ENCODE results near the gene GNB4. TPM values are rescaled to one million over a fixed set of nuclear protein-coding genes. Genes with fewer than 3 reads are reported as not detected.
A peak's percentile ranks its signal among the peaks of the same experiment; 100 is the strongest.

GNB4 gene
- total RNA-seq, 2 donors from 2014 or later, result 6.3 to 11.9 TPM

DNA sequence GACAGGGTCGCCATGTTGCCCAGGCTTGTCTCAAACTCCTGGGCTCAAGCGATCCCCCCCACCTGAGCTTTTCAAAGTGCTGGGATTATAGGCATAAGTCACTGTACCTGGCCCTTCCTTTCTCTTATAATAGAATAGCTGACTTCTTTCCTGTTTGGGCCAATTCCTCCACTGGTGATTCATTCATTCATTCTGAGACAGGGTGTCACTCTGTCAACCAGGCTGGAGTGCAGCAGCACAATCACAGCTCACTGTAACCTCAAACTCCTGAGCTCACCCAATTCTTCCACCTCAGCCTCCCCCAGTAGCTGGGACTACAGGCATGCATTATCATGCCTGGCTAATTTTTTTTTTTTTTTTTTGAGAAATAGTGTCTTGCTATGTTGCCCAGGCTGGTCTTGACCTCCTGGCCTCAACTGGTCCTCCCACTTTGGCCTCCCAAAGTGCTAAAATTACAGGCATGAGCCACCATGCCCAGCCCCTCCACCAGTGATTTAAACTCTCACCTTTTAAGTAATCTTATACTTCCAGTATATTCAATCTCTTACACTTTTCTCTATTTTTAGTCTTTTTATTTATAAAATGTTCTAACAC, 20.9 kb downstream of the GNB4 start:
- Histone ChIP-seq H3K27me3 (replicated peaks; ENCODE audit: insufficient read depth) (no peaks in the 10 kb centered on the region), H3K4me1 (replicated peaks) (no peaks in the 10 kb centered on the region), H3K27ac (no peak overlapping the region), H3K9me3 (no peaks in the 10 kb centered on the region), H3K4me3 (no peak overlapping the region), H3K36me3 (no peaks in the 10 kb centered on the region)
- DNase-seq (ENCODE audit: low spot score), result no peak
- intact Hi-C loops (cut with DNase I), result no loop called here
- TF ChIP-seq POLR2A (IDR thresholded peaks at IDR 0.05), result no peak
- no peak for TF ChIP-seq POLR2AphosphoS5 (IDR thresholded peaks at IDR 0.05)
- TF ChIP-seq, protein P1, sequence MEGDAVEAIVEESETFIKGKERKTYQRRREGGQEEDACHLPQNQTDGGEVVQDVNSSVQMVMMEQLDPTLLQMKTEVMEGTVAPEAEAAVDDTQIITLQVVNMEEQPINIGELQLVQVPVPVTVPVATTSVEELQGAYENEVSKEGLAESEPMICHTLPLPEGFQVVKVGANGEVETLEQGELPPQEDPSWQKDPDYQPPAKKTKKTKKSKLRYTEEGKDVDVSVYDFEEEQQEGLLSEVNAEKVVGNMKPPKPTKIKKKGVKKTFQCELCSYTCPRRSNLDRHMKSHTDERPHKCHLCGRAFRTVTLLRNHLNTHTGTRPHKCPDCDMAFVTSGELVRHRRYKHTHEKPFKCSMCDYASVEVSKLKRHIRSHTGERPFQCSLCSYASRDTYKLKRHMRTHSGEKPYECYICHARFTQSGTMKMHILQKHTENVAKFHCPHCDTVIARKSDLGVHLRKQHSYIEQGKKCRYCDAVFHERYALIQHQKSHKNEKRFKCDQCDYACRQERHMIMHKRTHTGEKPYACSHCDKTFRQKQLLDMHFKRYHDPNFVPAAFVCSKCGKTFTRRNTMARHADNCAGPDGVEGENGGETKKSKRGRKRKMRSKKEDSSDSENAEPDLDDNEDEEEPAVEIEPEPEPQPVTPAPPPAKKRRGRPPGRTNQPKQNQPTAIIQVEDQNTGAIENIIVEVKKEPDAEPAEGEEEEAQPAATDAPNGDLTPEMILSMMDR (IDR thresholded peaks at IDR 0.05), result no peak
- WGBS, result 100% methylated on average over 2 of the region's 2 CpGs

GRCh38 chr3:179428876-179429548, 22.3 kb downstream of the GNB4 start:
- no peak for DNase-seq (ENCODE audit: low spot score)
- intact Hi-C loops (cut with DNase I), result no loop called here
- Histone ChIP-seq H3K36me3 (no peaks in the 10 kb centered on the region), H3K27ac (no peak overlapping the region), H3K9me3 (no peaks in the 10 kb centered on the region), H3K27me3 (replicated peaks; ENCODE audit: insufficient read depth) (no peaks in the 10 kb centered on the region), H3K4me3 (no peak overlapping the region), H3K4me1 (replicated peaks) (no peaks in the 10 kb centered on the region)
- no peak for TF ChIP-seq POLR2A (IDR thresholded peaks at IDR 0.05)
- TF ChIP-seq, protein P1 (IDR thresholded peaks at IDR 0.05), result no peak
- TF ChIP-seq POLR2AphosphoS5 (IDR thresholded peaks at IDR 0.05), result no peak
- WGBS, result 90% methylated on average over 8 of the region's 8 CpGs

- WGBS, result 95% methylated on average over 6 of the region's 6 CpGs
- intact Hi-C loops (cut with DNase I), result no loop called here
These were observed 26.2 kb downstream of the GNB4 start for GRCh38 chr3:179425075-179425474.

GRCh38 chr3:179421500-179421899, 29.8 kb downstream of the GNB4 start:
- no peaks in the 10 kb centered on the region for H3K27me3 ChIP-seq (replicated peaks; ENCODE audit: insufficient read depth)
- no peaks in the 10 kb centered on the region for H3K36me3 ChIP-seq
- intact Hi-C loops (cut with DNase I), result loop anchor here (5.0 kb wide), 1 partner anchor 136 kb away; no protein-coding TSS in a partner anchor
- no peaks in the 10 kb centered on the region for H3K9me3 ChIP-seq
- WGBS, result 23% methylated on average over 2 of the region's 2 CpGs
- no peak for DNase-seq (ENCODE audit: low spot score)
- no peak overlapping the region for H3K27ac ChIP-seq
- TF ChIP-seq, protein P1 (IDR thresholded peaks at IDR 0.05), result peak in 1 of 4 experiments; percentile 15
- no peak for TF ChIP-seq POLR2AphosphoS5 (IDR thresholded peaks at IDR 0.05)
- TF ChIP-seq POLR2A (IDR thresholded peaks at IDR 0.05), result no peak
- H3K4me3 ChIP-seq, result no peak overlapping the region
- no peaks in the 10 kb centered on the region for H3K4me1 ChIP-seq (replicated peaks)

More at GRCh38 chr3:179425075-179425474, 26.2 kb downstream of the GNB4 start:
- Histone ChIP-seq H3K4me1 (replicated peaks) (no peaks in the 10 kb centered on the region), H3K27me3 (replicated peaks; ENCODE audit: insufficient read depth) (no peaks in the 10 kb centered on the region), H3K4me3 (no peak overlapping the region), H3K9me3 (no peaks in the 10 kb centered on the region), H3K27ac (no peak overlapping the region), H3K36me3 (no peaks in the 10 kb centered on the region)
- no peak for TF ChIP-seq POLR2AphosphoS5 (IDR thresholded peaks at IDR 0.05)
- no peak for TF ChIP-seq POLR2A (IDR thresholded peaks at IDR 0.05)
- TF ChIP-seq, protein P1 (IDR thresholded peaks at IDR 0.05), result no peak
- DNase-seq (ENCODE audit: low spot score), result no peak

DNA sequence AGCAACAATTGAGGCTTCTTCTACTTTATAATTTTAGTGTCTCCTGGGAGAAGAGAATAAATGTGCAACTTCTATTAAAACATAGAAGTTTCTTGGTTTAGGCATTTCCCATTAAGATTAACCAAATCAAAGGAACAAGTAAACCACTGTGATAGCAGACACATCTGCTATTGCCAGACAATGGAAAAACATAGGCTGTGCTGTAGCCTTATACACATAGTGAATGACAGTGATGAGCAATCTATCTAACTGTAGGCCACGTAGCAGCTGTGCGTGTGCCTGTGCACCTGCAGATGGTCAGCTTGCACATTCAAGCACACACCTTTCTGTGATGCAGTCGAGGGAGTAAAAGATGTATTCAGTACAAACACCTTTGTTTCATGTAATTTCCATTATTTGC, 32.7 kb downstream of the GNB4 start:
- no peaks in the 10 kb centered on the region for H3K36me3 ChIP-seq
- no peaks in the 10 kb centered on the region for H3K4me1 ChIP-seq (replicated peaks)
- no peaks in the 10 kb centered on the region for H3K9me3 ChIP-seq
- no peaks in the 10 kb centered on the region for H3K27me3 ChIP-seq (replicated peaks; ENCODE audit: insufficient read depth)
- no peak overlapping the region for H3K4me3 ChIP-seq
- H3K27ac ChIP-seq, result no peak overlapping the region
- 88% methylated on average over 3 of the region's 3 CpGs for WGBS
- TF ChIP-seq POLR2A (IDR thresholded peaks at IDR 0.05) (no peak), POLR2AphosphoS5 (IDR thresholded peaks at IDR 0.05) (no peak)
- TF ChIP-seq, protein P1 (IDR thresholded peaks at IDR 0.05), result no peak
- intact Hi-C loops (cut with DNase I), result no loop called here
- DNase-seq (ENCODE audit: low spot score), result no peak
